DND-41 (cell line): ENCODE data around the gene RAN.

Experiments used
- ATAC-seq: fragments of 200-7000 bp; cut with Tn5 transposase; 3 replicates; pipeline ENCODE4 v1.9.1; 2021; ENCODE audit warnings: low read depth; ENCODE audit not compliant: insufficient read depth
- DNase-seq: peaks from one replicate; pipeline ENCODE4 v3.0.0-alpha.2; 2020
- H2AFZ ChIP-seq: 2 replicates; pipeline ENCODE4 v1.6.0; 2012; ENCODE audit warnings: low read depth, low read length
- H3K27ac ChIP-seq: 2 replicates; pipeline ENCODE4 v1.5.1; 2012; ENCODE audit warnings: low read length, inconsistent platforms
- H3K27me3 ChIP-seq: fragments of 200-600 bp; sonication (generic); 2 replicates; pipeline ENCODE4 v1.6.0; 2012; ENCODE audit warnings: low read length, mild to moderate bottlenecking, inconsistent platforms; ENCODE audit not compliant: insufficient read depth, poor library complexity
- H3K36me3 ChIP-seq: 2 replicates; pipeline ENCODE4 v1.5.1; 2012; ENCODE audit warnings: low read length, inconsistent platforms; ENCODE audit not compliant: insufficient read depth
- H3K4me1 ChIP-seq: 2 replicates; pipeline ENCODE4 v1.5.1; 2012; ENCODE audit warnings: mild to moderate bottlenecking, low read length; ENCODE audit not compliant: insufficient read depth
- H3K4me2 ChIP-seq: 2 replicates; pipeline ENCODE4 v1.6.0; 2012; ENCODE audit warnings: mild to moderate bottlenecking, moderate library complexity, low read length, inconsistent platforms; ENCODE audit not compliant: insufficient read depth
- H3K4me3 ChIP-seq, 2 experiments: fragments of 200-600 bp in 1 of 2; shearing (Covaris generic) in 1 of 2; 2 replicates each; pipeline ENCODE4 v1.5.1; 2012 to 2016; ENCODE audit warnings: inconsistent platforms in 2 of 2, low read length in 2 of 2, mild to moderate bottlenecking in 2 of 2, low read depth in 1 of 2, moderate library complexity in 1 of 2
- H3K79me2 ChIP-seq: 2 replicates; pipeline ENCODE4 v1.6.0; 2012; ENCODE audit warnings: low read length, inconsistent platforms; ENCODE audit not compliant: insufficient read depth
- H3K9ac ChIP-seq: 2 replicates; pipeline ENCODE4 v1.6.0; 2012; ENCODE audit warnings: low read depth, mild to moderate bottlenecking, inconsistent platforms, low read length, moderate library complexity
- H3K9me3 ChIP-seq: 2 replicates; pipeline ENCODE4 v1.5.1; 2012; ENCODE audit warnings: low read length, moderate library complexity, mild to moderate bottlenecking, inconsistent platforms; ENCODE audit not compliant: insufficient read depth, severe bottlenecking
- H4K20me1 ChIP-seq: 2 replicates; pipeline ENCODE4 v1.6.0; 2012; ENCODE audit warnings: low read length; ENCODE audit not compliant: insufficient read depth
- CTCF ChIP-seq: IDR thresholded peaks from 2 replicates; pipeline ENCODE4 v1.5.1; 2012; ENCODE audit warnings: borderline replicate concordance, low read length, moderate library complexity, mild to moderate bottlenecking; ENCODE audit not compliant: poor library complexity, severe bottlenecking; ENCODE audit errors: extremely low read depth
- EZH2 ChIP-seq: IDR thresholded peaks from 3 replicates; pipeline ENCODE4 v1.6.1; 2012; ENCODE audit warnings: borderline replicate concordance, low read depth, mild to moderate bottlenecking, moderate library complexity, low read length, inconsistent platforms; ENCODE audit not compliant: severe bottlenecking

The RAN gene

GRCh38 chr12:130830246-130830551, 41.7 kb upstream of the RAN start:
- DNase-seq (no peak), ATAC-seq (no peak)
- Histone ChIP-seq H3K27me3 (no peaks in the 10 kb centered on the region), H3K79me2 (peaks cover 63% of the 10 kb centered on the region), H3K4me3 (no peak overlapping the region), H3K36me3 (peaks cover 4% of the 10 kb centered on the region; the same call in 1 of the 2 replicates), H3K4me1 (peaks cover 6% of the 10 kb centered on the region), H3K9ac (no peak overlapping the region), H3K27ac (no peak overlapping the region), H4K20me1 (peaks cover 32% of the 10 kb centered on the region; the same call in 1 of the 2 replicates), H3K9me3 (no peaks in the 10 kb centered on the region), H3K4me2 (no peak overlapping the region), H2AFZ (no peak overlapping the region)
- no peak for TF ChIP-seq EZH2
- no peak for TF ChIP-seq CTCF

- H3K9me3 ChIP-seq, result no peaks in the 10 kb centered on the region
- H4K20me1 ChIP-seq, result peaks cover 28% of the 10 kb centered on the region; the same call in 1 of the 2 replicates
- H3K4me2 ChIP-seq, result no peak overlapping the region
- ATAC-seq (no peak), DNase-seq (no peak)
- H3K27ac ChIP-seq, result no peak overlapping the region
- peaks cover 6% of the 10 kb centered on the region for H3K4me1 ChIP-seq
- H3K27me3 ChIP-seq, result no peaks in the 10 kb centered on the region
- H3K4me3 ChIP-seq, result no peak overlapping the region
- TF ChIP-seq EZH2 (no peak), CTCF (no peak)
- peaks cover 70% of the 10 kb centered on the region for H3K79me2 ChIP-seq
- H2AFZ ChIP-seq, result no peak overlapping the region
- no peaks in the 10 kb centered on the region; the same call in 1 of the 2 replicates for H3K36me3 ChIP-seq
- H3K9ac ChIP-seq, result no peak overlapping the region
Observed at GRCh38 chr12:130831246-130831645, 40.6 kb upstream of the RAN start.

- Histone ChIP-seq H3K4me1 (peaks cover 6% of the 10 kb centered on the region), H3K9ac (no peak overlapping the region), H3K36me3 (no peaks in the 10 kb centered on the region), H3K79me2 (peaks cover 77% of the 10 kb centered on the region), H3K27me3 (no peaks in the 10 kb centered on the region), H3K4me3 (no peak overlapping the region), H3K27ac (no peak overlapping the region), H2AFZ (no peak overlapping the region), H3K4me2 (no peak overlapping the region), H3K9me3 (no peaks in the 10 kb centered on the region), H4K20me1 (peaks cover 28% of the 10 kb centered on the region; the same call in 1 of the 2 replicates)
- no peak for DNase-seq
- no peak for ATAC-seq
- TF ChIP-seq EZH2 (no peak), CTCF (no peak)
Observed at GRCh38 chr12:130831876-130832405, 39.9 kb upstream of the RAN start.
